ENCODE measurements around the gene THSD7B. TPM values are rescaled to one million over a fixed set of nuclear protein-coding genes. Genes with fewer than 3 reads are reported as not detected.

THSD7B gene
- total RNA-seq, 1 donor from 2014 or later, result 0.19 TPM

GRCh38 chr2:137638932-137639331, 873.6 kb downstream of the THSD7B start:
- Mint-ChIP-seq H3K4me1 (no peaks in the 10 kb centered on the region), H3K36me3 (ENCODE audit: low read depth) (no peaks in the 10 kb centered on the region), H3K4me3 (no peak overlapping the region), H3K27me3 (ENCODE audit: low read depth) (peaks cover 19% of the 10 kb centered on the region), H3K9me3 (no peaks in the 10 kb centered on the region), H3K27ac (ENCODE audit: unreplicated experiment) (no peak overlapping the region)
- TF ChIP-seq, protein P1, sequence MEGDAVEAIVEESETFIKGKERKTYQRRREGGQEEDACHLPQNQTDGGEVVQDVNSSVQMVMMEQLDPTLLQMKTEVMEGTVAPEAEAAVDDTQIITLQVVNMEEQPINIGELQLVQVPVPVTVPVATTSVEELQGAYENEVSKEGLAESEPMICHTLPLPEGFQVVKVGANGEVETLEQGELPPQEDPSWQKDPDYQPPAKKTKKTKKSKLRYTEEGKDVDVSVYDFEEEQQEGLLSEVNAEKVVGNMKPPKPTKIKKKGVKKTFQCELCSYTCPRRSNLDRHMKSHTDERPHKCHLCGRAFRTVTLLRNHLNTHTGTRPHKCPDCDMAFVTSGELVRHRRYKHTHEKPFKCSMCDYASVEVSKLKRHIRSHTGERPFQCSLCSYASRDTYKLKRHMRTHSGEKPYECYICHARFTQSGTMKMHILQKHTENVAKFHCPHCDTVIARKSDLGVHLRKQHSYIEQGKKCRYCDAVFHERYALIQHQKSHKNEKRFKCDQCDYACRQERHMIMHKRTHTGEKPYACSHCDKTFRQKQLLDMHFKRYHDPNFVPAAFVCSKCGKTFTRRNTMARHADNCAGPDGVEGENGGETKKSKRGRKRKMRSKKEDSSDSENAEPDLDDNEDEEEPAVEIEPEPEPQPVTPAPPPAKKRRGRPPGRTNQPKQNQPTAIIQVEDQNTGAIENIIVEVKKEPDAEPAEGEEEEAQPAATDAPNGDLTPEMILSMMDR (conservative IDR thresholded peaks at IDR 0.05), result no peak
- DNase-seq (ENCODE audit: low read depth, low spot score), result no peak

DNA sequence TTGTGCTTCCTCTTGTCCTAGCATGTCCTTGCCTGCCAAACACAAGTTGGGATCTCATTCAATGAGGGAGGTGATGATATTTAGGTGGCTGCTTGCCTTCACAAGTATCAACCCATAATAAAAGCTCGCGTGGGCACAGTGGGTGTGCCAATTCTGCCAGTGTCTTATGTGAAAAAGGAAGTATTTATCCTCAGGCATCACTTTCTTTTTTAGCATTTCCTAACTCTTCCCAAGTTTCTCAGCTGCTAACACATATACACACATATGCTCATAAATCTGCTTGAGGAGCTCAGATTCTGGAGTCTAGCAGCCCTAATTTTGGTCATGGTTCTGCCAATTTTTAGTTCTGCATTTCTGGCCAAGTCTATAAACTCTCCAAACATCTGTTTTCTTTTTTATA, 879.4 kb downstream of the THSD7B start:
- no peaks in the 10 kb centered on the region for H3K36me3 Mint-ChIP-seq (ENCODE audit: low read depth)
- peaks cover 7% of the 10 kb centered on the region for H3K27me3 Mint-ChIP-seq (ENCODE audit: low read depth)
- no peak overlapping the region for H3K4me3 Mint-ChIP-seq
- TF ChIP-seq, protein P1 (conservative IDR thresholded peaks at IDR 0.05), result no peak
- no peaks in the 10 kb centered on the region for H3K4me1 Mint-ChIP-seq
- H3K9me3 Mint-ChIP-seq, result no peaks in the 10 kb centered on the region
- DNase-seq (ENCODE audit: low read depth, low spot score), result no peak
- no peak overlapping the region for H3K27ac Mint-ChIP-seq (ENCODE audit: unreplicated experiment)

GRCh38 chr2:137654046-137654445, 888.7 kb downstream of the THSD7B start:
- TF ChIP-seq, protein P1 (conservative IDR thresholded peaks at IDR 0.05), result no peak
- Mint-ChIP-seq H3K9me3 (no peaks in the 10 kb centered on the region), H3K4me3 (no peak overlapping the region), H3K4me1 (no peaks in the 10 kb centered on the region), H3K27me3 (ENCODE audit: low read depth) (peaks cover 19% of the 10 kb centered on the region), H3K36me3 (ENCODE audit: low read depth) (no peaks in the 10 kb centered on the region), H3K27ac (ENCODE audit: unreplicated experiment) (no peak overlapping the region)
- DNase-seq (ENCODE audit: low read depth, low spot score), result no peak

GRCh38 chr2:137655814-137656213, 890.5 kb downstream of the THSD7B start:
- Mint-ChIP-seq H3K27me3 (ENCODE audit: low read depth) (peaks cover 10% of the 10 kb centered on the region), H3K4me3 (no peak overlapping the region), H3K27ac (ENCODE audit: unreplicated experiment) (no peak overlapping the region), H3K4me1 (no peaks in the 10 kb centered on the region), H3K36me3 (ENCODE audit: low read depth) (no peaks in the 10 kb centered on the region), H3K9me3 (no peaks in the 10 kb centered on the region)
- no peak for DNase-seq (ENCODE audit: low read depth, low spot score)
- TF ChIP-seq, protein P1 (conservative IDR thresholded peaks at IDR 0.05), result no peak

DNA sequence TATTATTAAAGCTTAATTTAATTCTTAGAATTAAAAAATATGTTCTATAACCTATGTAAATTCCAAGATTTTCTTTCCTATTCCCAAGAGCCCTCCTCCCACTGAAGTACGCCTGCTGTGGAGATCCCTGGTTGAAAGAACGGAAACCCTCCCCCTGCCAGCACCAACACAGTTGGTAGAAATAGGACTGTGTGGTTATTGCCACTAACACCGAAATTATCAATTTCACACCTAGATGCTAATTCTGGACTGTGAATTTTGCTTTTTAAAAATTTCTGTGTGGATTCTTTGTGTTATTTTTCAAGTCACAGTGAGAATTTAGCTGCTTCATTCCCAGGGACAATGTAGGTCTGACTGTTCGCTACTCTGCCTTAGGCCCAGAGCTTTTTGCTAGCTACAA, 893.1 kb downstream of the THSD7B start:
- Mint-ChIP-seq H3K36me3 (ENCODE audit: low read depth) (no peaks in the 10 kb centered on the region), H3K9me3 (peaks cover 2% of the 10 kb centered on the region), H3K4me1 (no peaks in the 10 kb centered on the region), H3K4me3 (no peak overlapping the region), H3K27me3 (ENCODE audit: low read depth) (peaks cover 3% of the 10 kb centered on the region), H3K27ac (ENCODE audit: unreplicated experiment) (no peak overlapping the region)
- no peak for DNase-seq (ENCODE audit: low read depth, low spot score)
- TF ChIP-seq, protein P1 (conservative IDR thresholded peaks at IDR 0.05), result no peak

GRCh38 chr2:137659616-137660015, 894.3 kb downstream of the THSD7B start:
- no peak for DNase-seq (ENCODE audit: low read depth, low spot score)
- H3K27me3 Mint-ChIP-seq (ENCODE audit: low read depth), result no peaks in the 10 kb centered on the region
- TF ChIP-seq, protein P1 (conservative IDR thresholded peaks at IDR 0.05), result no peak
- no peak overlapping the region for H3K4me3 Mint-ChIP-seq
- H3K9me3 Mint-ChIP-seq, result peaks cover 2% of the 10 kb centered on the region
- no peaks in the 10 kb centered on the region for H3K4me1 Mint-ChIP-seq
- no peaks in the 10 kb centered on the region for H3K36me3 Mint-ChIP-seq (ENCODE audit: low read depth)
- H3K27ac Mint-ChIP-seq (ENCODE audit: unreplicated experiment), result no peak overlapping the region

All from neural crest cell (in vitro differentiated cells).